Sigmoid colon (tissue), 7 donors: ENCODE data around the gene MAPK10. TPM values are rescaled to one million over a fixed set of nuclear protein-coding genes. Genes with fewer than 3 reads are reported as not detected.

Experiments
- DNase-seq: peaks from one replicate; pipeline ENCODE4 v3.0.0-alpha.2; 2019
- H3K27ac ChIP-seq, 4 donors: fragments of 200-600 bp; sonication (generic); one replicate each; pipeline ENCODE4 v1.5.1; 2016 to 2019; ENCODE audit warnings: mild to moderate bottlenecking in 1 of 4
- H3K27me3 ChIP-seq, 3 donors: fragments of 200-600 bp; sonication (generic); one replicate each; pipeline ENCODE4 v1.5.1; 2019; ENCODE audit warnings: mild to moderate bottlenecking in 1 of 3
- H3K36me3 ChIP-seq, 4 donors: fragments of 200-600 bp; sonication (generic); one replicate each; pipeline ENCODE4 v1.5.1; 2016 to 2019
- H3K4me1 ChIP-seq, 4 donors: fragments of 200-600 bp; sonication (generic); one replicate each; pipeline ENCODE4 v1.5.1; 2017 to 2019
- H3K4me3 ChIP-seq, 4 donors: fragments of 200-600 bp; sonication (generic); one replicate each; pipeline ENCODE4 v1.5.1; 2017 to 2019; ENCODE audit warnings: mild to moderate bottlenecking in 2 of 4, moderate library complexity in 1 of 4
- H3K9me3 ChIP-seq, 4 donors: fragments of 200-600 bp in 3 of 4; sonication (generic) in 3 of 4; one replicate each; pipeline versions ENCODE4 v1.5.1 to v1.6.1; 2013 to 2019
- CTCF ChIP-seq, 4 experiments: fragments of 450-650 bp in 3 of 4; fragments of 200-600 bp in 1 of 4; IDR thresholded peaks; one replicate each; pipeline ENCODE4 v1.5.1; 2016 to 2019; ENCODE audit warnings: antibody characterized with exemption in 4 of 4, mild to moderate bottlenecking in 3 of 4, moderate library complexity in 2 of 4
- EP300 ChIP-seq, 4 donors: sonication (generic); formaldehyde crosslinking; IDR thresholded peaks; one replicate each; pipeline ENCODE4 v1.6.1; 2017; ENCODE audit warnings: antibody characterized with exemption in 4 of 4
- POLR2A ChIP-seq, 2 donors: fragments of 450-650 bp; IDR thresholded peaks; one replicate each; pipeline ENCODE4 v1.6.1; 2016; ENCODE audit warnings: antibody characterized with exemption in 2 of 2, mild to moderate bottlenecking in 2 of 2, moderate library complexity in 2 of 2
- POLR2AphosphoS5 ChIP-seq, 4 donors: sonication (generic); formaldehyde crosslinking; IDR thresholded peaks; one replicate each; pipeline ENCODE4 v1.6.1; 2017; ENCODE audit warnings: antibody characterized with exemption in 4 of 4
- WGBS, 2 donors: extraction: QIAGEN DNeasy Blood & Tissue Kit; methylation state at CpG; one replicate each; pipeline ENCODE4 v1.1.7; 2013; 5-methylcytosine and 5-hydroxymethylcytosine counted together
- intact Hi-C: fragments of 100-400 bp; cut with DNase I; formaldehyde crosslinking; loops from one replicate; pipeline ENCODE4 v1.15.1; 2023
- polyA plus RNA-seq, 3 donors: library from polyadenylated mRNA; stranded (reverse); fragments of 200-250 nt; gene quantifications; one replicate each; pipeline ENCODE4 v1.2.3, GENCODE V29; 2013
- total RNA-seq, 4 donors: library from RNA; depleted of rRNA; stranded (reverse); fragments of >200 nt; gene quantifications; one replicate each; pipeline ENCODE4 v1.1.0, GENCODE V29; 2016
- donor health status: healthy with polysubstance abuse.
- donor health status: Bipolar disorder and iron deficiency.
- donor health status: healthy.

Gene MAPK10
- total and polyA plus RNA-seq, 7 donors = 3.0 to 28.5 (median 24.3) TPM

DNA sequence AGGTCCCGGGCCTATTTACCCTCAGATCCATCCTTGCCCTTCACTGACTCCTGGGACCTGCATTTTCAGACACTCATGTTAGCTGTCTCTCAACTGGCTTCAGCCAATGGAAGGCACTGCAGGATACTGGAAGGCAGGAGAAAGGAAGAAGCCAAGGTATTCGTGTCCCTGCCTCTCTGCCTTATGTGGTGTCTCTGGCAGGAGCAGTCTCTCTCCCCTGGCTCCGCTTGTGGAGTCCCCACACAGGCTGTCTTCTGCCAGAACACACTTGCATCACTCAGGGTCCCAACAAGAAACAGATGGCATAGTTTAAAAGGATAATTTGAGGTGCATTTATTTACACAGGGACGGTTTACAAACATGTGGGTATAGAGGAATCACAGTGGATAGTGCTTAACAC, 21.6 kb upstream of the MAPK10 start:
- intact Hi-C loops = no loop called here
- Histone ChIP-seq H3K36me3 (no peaks in the 10 kb centered on the region), H3K27me3 (no peaks in the 10 kb centered on the region), H3K4me3 (no peak overlapping the region), H3K9me3 (no peaks in the 10 kb centered on the region), H3K4me1 (no peaks in the 10 kb centered on the region), H3K27ac (no peak overlapping the region)
- TF ChIP-seq EP300 (IDR thresholded peaks at IDR 0.05) = no peak
- TF ChIP-seq POLR2A (IDR thresholded peaks at IDR 0.05) = no peak
- no peak for TF ChIP-seq POLR2AphosphoS5 (IDR thresholded peaks at IDR 0.05)
- 80 to 88% methylated on average over 4 of the region's 4 CpGs for WGBS, 2 donors
- no peak for DNase-seq

GRCh38 chr4:86380181-86380724, 20.4 kb upstream of the MAPK10 start:
- H3K36me3 ChIP-seq = no peaks in the 10 kb centered on the region
- no peak for DNase-seq

DNA sequence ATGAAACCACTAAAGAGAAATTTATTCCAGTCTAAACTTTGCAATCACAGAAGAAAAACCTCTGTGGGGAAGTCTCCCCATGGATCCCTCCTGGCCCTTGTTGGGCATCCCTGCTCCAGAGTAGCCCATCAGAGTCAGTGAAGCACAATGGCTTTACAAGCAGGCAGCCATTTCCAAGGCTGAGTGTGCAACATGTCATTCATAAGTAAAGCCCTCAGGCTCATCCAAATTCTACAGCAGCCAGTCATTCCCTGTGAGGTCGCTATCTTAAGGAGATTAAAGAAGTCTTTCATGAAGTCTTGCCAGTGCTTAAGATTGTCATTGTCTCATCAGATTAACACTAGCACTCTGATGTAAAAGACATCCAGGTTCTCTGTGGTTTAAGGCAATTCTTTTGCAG, 17.0 kb upstream of the MAPK10 start:
- TF ChIP-seq CTCF (IDR thresholded peaks at IDR 0.05) = no peak
- no peak for TF ChIP-seq POLR2A (IDR thresholded peaks at IDR 0.05)
- no peak for TF ChIP-seq EP300 (IDR thresholded peaks at IDR 0.05)
- TF ChIP-seq POLR2AphosphoS5 (IDR thresholded peaks at IDR 0.05) = no peak
- WGBS, 2 donors = 78 to 79% methylated on average over 1 of the region's 1 CpG
- Histone ChIP-seq H3K27me3 (no peaks in the 10 kb centered on the region), H3K36me3 (no peaks in the 10 kb centered on the region), H3K4me3 (no peak overlapping the region), H3K9me3 (no peaks in the 10 kb centered on the region), H3K4me1 (no peaks in the 10 kb centered on the region), H3K27ac (no peak overlapping the region)
- no peak for DNase-seq
- intact Hi-C loops = no loop called here

More at GRCh38 chr4:86380181-86380724, 20.4 kb upstream of the MAPK10 start:
- Histone ChIP-seq H3K27ac (no peak overlapping the region), H3K27me3 (no peaks in the 10 kb centered on the region), H3K4me3 (no peak overlapping the region), H3K9me3 (no peaks in the 10 kb centered on the region), H3K4me1 (no peaks in the 10 kb centered on the region)
- TF ChIP-seq CTCF (IDR thresholded peaks at IDR 0.05) (no peak), POLR2AphosphoS5 (IDR thresholded peaks at IDR 0.05) (no peak), EP300 (IDR thresholded peaks at IDR 0.05) (no peak), POLR2A (IDR thresholded peaks at IDR 0.05) (no peak)
- intact Hi-C loops = no loop called here

- intact Hi-C loops = no loop called here
- no peak for TF ChIP-seq CTCF (IDR thresholded peaks at IDR 0.05)
- no peak for TF ChIP-seq EP300 (IDR thresholded peaks at IDR 0.05)
- no peak for TF ChIP-seq POLR2A (IDR thresholded peaks at IDR 0.05)
- TF ChIP-seq POLR2AphosphoS5 (IDR thresholded peaks at IDR 0.05) = no peak
- no peaks in the 10 kb centered on the region for H3K9me3 ChIP-seq
- H3K27ac ChIP-seq = no peak overlapping the region
- DNase-seq = no peak
- 56 to 83% methylated on average over 4 of the region's 4 CpGs for WGBS, 2 donors
- H3K27me3 ChIP-seq = no peaks in the 10 kb centered on the region
- no peaks in the 10 kb centered on the region for H3K4me1 ChIP-seq
- H3K36me3 ChIP-seq = no peaks in the 10 kb centered on the region
- no peak overlapping the region for H3K4me3 ChIP-seq
Measured at GRCh38 chr4:86368433-86368832, 8.6 kb upstream of the MAPK10 start.

DNA sequence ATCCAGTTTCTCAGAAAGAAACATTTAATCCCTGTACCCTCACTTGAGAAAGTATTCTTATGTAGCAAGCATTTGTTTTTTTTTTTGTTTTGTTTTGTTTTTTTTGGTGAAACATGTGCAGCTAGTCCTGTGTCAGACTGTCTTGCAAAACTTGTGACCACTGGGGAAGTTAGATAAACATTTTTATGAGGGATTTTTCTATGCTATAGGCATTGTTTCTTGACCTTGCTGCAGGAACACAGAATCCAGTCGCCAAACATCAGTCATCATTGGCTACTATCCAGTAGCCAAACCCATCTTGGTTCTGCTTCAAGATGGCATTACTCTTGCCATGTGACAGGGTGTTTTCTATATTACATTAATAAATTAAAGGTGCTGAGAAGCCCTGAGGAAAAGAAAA, 7.7 kb upstream of the MAPK10 start:
- no peaks in the 10 kb centered on the region for H3K27me3 ChIP-seq
- intact Hi-C loops = no loop called here
- no peaks in the 10 kb centered on the region for H3K4me1 ChIP-seq
- no peak for TF ChIP-seq CTCF (IDR thresholded peaks at IDR 0.05)
- no peak for TF ChIP-seq EP300 (IDR thresholded peaks at IDR 0.05)
- TF ChIP-seq POLR2AphosphoS5 (IDR thresholded peaks at IDR 0.05) = no peak
- WGBS, 2 donors = 26 to 66% methylated on average over 1 of the region's 1 CpG
- H3K4me3 ChIP-seq = no peak overlapping the region
- no peaks in the 10 kb centered on the region for H3K36me3 ChIP-seq
- DNase-seq = no peak
- H3K9me3 ChIP-seq = no peaks in the 10 kb centered on the region
- H3K27ac ChIP-seq = no peak overlapping the region
